HepG2 (cell line): ENCODE data around the gene TRIM62. TPM values are rescaled to one million over a fixed set of nuclear protein-coding genes. Genes with fewer than 3 reads are reported as not detected.

Experiments
- CEBPG ChIP-seq: IDR thresholded peaks from 2 replicates; pipeline ENCODE4 v1.6.1; 2016
- EEA1 ChIP-seq: sonication (generic); formaldehyde crosslinking; IDR thresholded peaks from 2 replicates; pipeline ENCODE4 v1.5.1; 2020; ENCODE audit warnings: mild to moderate bottlenecking, missing genetic modification reagents, borderline replicate concordance
- FOXM1 ChIP-seq: sonication (generic); formaldehyde crosslinking; IDR thresholded peaks from 2 replicates; pipeline ENCODE4 v1.5.0; 2020; ENCODE audit warnings: missing genetic modification reagents
- FOXO1 ChIP-seq: sonication (generic); formaldehyde crosslinking; IDR thresholded peaks from 2 replicates; pipeline ENCODE4 v1.4.0; 2020; ENCODE audit warnings: missing genetic modification reagents
- HNF1B ChIP-seq: sonication (generic); formaldehyde crosslinking; IDR thresholded peaks from 2 replicates; pipeline ENCODE4 v1.5.1; 2020; ENCODE audit warnings: mild to moderate bottlenecking, moderate library complexity, missing genetic modification reagents
- HNF4G ChIP-seq, 2 experiments: sonication (generic) in 1 of 2; formaldehyde crosslinking in 1 of 2; IDR thresholded peaks; 2 replicates each; pipeline versions ENCODE4 v1.4.0 to v1.6.1; 2011 to 2020; ENCODE audit warnings: borderline replicate concordance in 2 of 2, low read depth in 2 of 2, mild to moderate bottlenecking in 2 of 2, low read length in 1 of 2, missing genetic modification reagents in 1 of 2, moderate library complexity in 1 of 2
- MAFG ChIP-seq: sonication (generic); formaldehyde crosslinking; IDR thresholded peaks from 2 replicates; pipeline ENCODE4 v1.5.1; 2020; ENCODE audit warnings: mild to moderate bottlenecking, missing genetic modification reagents
- SNAPC4 ChIP-seq: sonication (generic); formaldehyde crosslinking; IDR thresholded peaks from 2 replicates; pipeline ENCODE4 v1.4.0; 2020; ENCODE audit warnings: mild to moderate bottlenecking, missing genetic modification reagents
- TGIF2 ChIP-seq: IDR thresholded peaks from 2 replicates; pipeline ENCODE4 v1.6.1; 2016; ENCODE audit warnings: control low read depth, missing compliant biosample characterization
- ZNF20 ChIP-seq: sonication (generic); formaldehyde crosslinking; IDR thresholded peaks from 2 replicates; pipeline ENCODE4 v1.4.0; 2020; ENCODE audit warnings: mild to moderate bottlenecking, moderate library complexity, missing genetic modification reagents
- ZNF547 ChIP-seq: sonication (generic); formaldehyde crosslinking; IDR thresholded peaks from 2 replicates; pipeline ENCODE4 v1.5.1; 2020; ENCODE audit warnings: mild to moderate bottlenecking, missing genetic modification reagents
- ZNF691 ChIP-seq: sonication (generic); formaldehyde crosslinking; IDR thresholded peaks from 2 replicates; pipeline ENCODE4 v1.4.0; 2020; ENCODE audit warnings: missing genetic modification reagents, low read depth, mild to moderate bottlenecking, borderline replicate concordance
- ZNF75D ChIP-seq: sonication (generic); formaldehyde crosslinking; IDR thresholded peaks from 2 replicates; pipeline ENCODE4 v1.8.1; 2023; ENCODE audit warnings: missing genetic modification reagents, mild to moderate bottlenecking, borderline replicate concordance
- ZNF761 ChIP-seq: sonication (generic); formaldehyde crosslinking; conservative IDR thresholded peaks from 2 replicates; pipeline ENCODE4 v1.4.0; 2020; ENCODE audit warnings: mild to moderate bottlenecking, missing genetic modification reagents
- ZNF777 ChIP-seq: sonication (generic); formaldehyde crosslinking; IDR thresholded peaks from 2 replicates; pipeline ENCODE4 v1.4.0; 2020; ENCODE audit warnings: missing genetic modification reagents
- ZNF780A ChIP-seq: sonication (generic); formaldehyde crosslinking; IDR thresholded peaks from 2 replicates; pipeline ENCODE4 v1.8.0; 2022; ENCODE audit warnings: mild to moderate bottlenecking, missing genetic modification reagents, moderate library complexity
- ZNF782 ChIP-seq: sonication (generic); formaldehyde crosslinking; IDR thresholded peaks from 2 replicates; pipeline ENCODE4 v1.4.0; 2020; ENCODE audit warnings: missing genetic modification reagents, mild to moderate bottlenecking, borderline replicate concordance
- ZNF839 ChIP-seq: sonication (generic); formaldehyde crosslinking; IDR thresholded peaks from 2 replicates; pipeline ENCODE4 v1.4.0; 2020; ENCODE audit warnings: missing genetic modification reagents, mild to moderate bottlenecking, borderline replicate concordance
- polyA plus RNA-seq, 8 experiments: library from polyadenylated mRNA; depleted of rRNA in 3 of 8; stranded (reverse) in 7 of 8; unstranded in 1 of 8; fragments of >200 nt; fragmentation: Illumina TruSeq in 4 of 8; extraction: Trizol in 4 of 8; gene quantifications; 2 replicates each; pipeline versions ENCODE4 v1.2.1 to v1.2.3, GENCODE V29; 2011 to 2016; ENCODE audit warnings: low read depth in 4 of 8, missing spikeins in 1 of 8, mixed read lengths in 1 of 8; ENCODE audit not compliant: insufficient read depth in 1 of 8
- total RNA-seq, 5 experiments: library from RNA; depleted of rRNA; stranded (reverse); fragments of >200 nt; fragmentation: Illumina TruSeq; extraction: Trizol; gene quantifications; 2 replicates each; pipeline ENCODE4 v1.2.3, GENCODE V29; 2016; ENCODE audit warnings: low read depth in 1 of 5
- TF ChIP-seq, protein P1 (sequence below): sonication (generic); formaldehyde crosslinking; IDR thresholded peaks from 2 replicates; pipeline ENCODE4 v1.4.0; 2020; ENCODE audit warnings: missing genetic modification reagents

The TRIM62 gene
- total and polyA plus RNA-seq, 2 of the 13 experiments (the other 11 are each of a cell fraction or from before 2014, with no cell fraction given) = 0.53 to 0.57 TPM

DNA sequence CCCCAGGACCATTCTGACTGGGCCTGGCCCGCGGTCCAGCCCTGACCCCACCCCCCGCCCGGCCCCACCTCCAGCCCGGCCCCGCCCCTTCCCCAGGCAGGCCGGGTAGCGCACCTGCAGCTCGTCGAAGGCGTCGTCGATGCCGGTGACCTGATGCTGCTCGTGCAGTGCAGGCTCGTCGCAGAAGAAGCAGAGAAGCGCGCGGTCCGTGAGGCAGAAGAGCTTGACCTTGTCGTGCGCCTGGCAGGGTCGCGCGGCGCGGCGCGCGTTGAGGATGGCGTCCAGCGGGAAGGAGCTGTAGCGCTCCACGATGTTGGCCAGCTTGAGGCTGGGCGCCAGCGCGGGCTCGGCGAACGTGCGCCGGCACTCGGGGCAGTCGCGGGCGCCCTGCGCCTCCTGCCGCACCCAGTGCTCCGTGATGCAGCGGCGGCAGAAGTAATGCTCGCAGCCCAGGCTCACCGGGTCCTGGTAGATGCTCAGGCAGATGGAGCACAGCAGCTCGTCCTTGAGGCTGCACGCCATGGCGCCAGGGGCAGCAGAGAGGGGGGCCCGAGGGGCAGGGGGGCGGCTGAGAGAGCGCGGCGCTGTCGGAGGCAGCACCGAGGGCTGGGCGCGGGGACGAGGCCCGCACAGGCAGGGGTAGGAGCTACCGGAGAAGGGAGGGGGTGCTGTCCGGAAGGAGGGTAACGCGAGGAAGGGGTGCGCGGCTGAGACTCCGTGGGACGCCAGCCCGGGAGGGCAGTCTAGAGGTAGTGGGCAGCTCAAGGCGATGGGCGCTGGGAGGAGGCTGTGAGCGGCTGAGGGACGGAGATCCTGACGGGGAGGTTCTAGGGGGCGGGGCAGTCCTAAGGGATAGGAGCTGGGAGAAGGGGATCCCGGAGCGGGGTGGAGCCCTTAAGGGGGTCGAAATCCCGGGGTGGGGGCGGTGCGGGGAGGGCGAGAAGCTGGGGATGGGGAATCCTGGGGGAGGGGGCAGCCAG is 642 bp downstream of the TRIM62 start (continued):
- TF ChIP-seq ZNF691 (CRISPR knock-in tag) (no peak), FOXO1 (CRISPR knock-in tag) (no peak), MAFG (no peak), ZNF761 (no peak), EEA1 (CRISPR knock-in tag) (no peak), ZNF20 (CRISPR knock-in tag) (no peak), TGIF2 (no peak), CEBPG (no peak), HNF4G (IDR thresholded peaks at IDR 0.05; ENCODE audit: borderline replicate concordance, low read depth, low read length) (no peak), HNF4G (CRISPR knock-in tag; IDR thresholded peaks at IDR 0.05; ENCODE audit: borderline replicate concordance, low read depth) (no peak), ZNF547 (CRISPR knock-in tag) (no peak), ZNF75D (CRISPR knock-in tag) (no peak), FOXM1 (CRISPR knock-in tag) (no peak), ZNF839 (CRISPR knock-in tag) (no peak), ZNF777 (CRISPR knock-in tag) (peak; percentile 99), ZNF780A (CRISPR knock-in tag) (no peak), SNAPC4 (CRISPR knock-in tag) (no peak), ZNF782 (CRISPR knock-in tag) (0 out of 2 replicates have a peak, but pooled peaks have one; percentile 64), HNF1B (CRISPR knock-in tag) (no peak)
- TF ChIP-seq, protein P1, sequence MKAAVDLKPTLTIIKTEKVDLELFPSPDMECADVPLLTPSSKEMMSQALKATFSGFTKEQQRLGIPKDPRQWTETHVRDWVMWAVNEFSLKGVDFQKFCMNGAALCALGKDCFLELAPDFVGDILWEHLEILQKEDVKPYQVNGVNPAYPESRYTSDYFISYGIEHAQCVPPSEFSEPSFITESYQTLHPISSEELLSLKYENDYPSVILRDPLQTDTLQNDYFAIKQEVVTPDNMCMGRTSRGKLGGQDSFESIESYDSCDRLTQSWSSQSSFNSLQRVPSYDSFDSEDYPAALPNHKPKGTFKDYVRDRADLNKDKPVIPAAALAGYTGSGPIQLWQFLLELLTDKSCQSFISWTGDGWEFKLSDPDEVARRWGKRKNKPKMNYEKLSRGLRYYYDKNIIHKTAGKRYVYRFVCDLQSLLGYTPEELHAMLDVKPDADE (CRISPR knock-in tag) = no peak
